Neural cell (in vitro differentiated cells): ENCODE results near the gene TMEM101. TPM values are rescaled to one million over a fixed set of nuclear protein-coding genes. Genes with fewer than 3 reads are reported as not detected.

Experiments
- H2AFZ ChIP-seq: fragments of 200-600, 300-800 bp; sonication (generic), shearing (Covaris generic); 2 replicates; pipeline ENCODE4 v1.6.0; 2014; ENCODE audit warnings: low read depth, mild to moderate bottlenecking, antibody characterized with exemption, low read length, moderate library complexity
- H3F3A ChIP-seq: fragments of 200-600 bp; shearing (Covaris generic); 2 replicates; pipeline ENCODE4 v1.6.1; 2016; ENCODE audit warnings: mild to moderate bottlenecking, moderate library complexity, mixed read lengths, antibody characterized with exemption, low read length; ENCODE audit not compliant: insufficient read depth, poor library complexity, severe bottlenecking
- H3K27ac ChIP-seq: fragments of 200-600, 300-800 bp; sonication (generic), shearing (Covaris generic); 2 replicates; pipeline ENCODE4 v1.5.1; 2014; ENCODE audit warnings: mild to moderate bottlenecking, low read length, moderate library complexity
- H3K27me3 ChIP-seq: fragments of 300-800, 200-600 bp; sonication (generic), shearing (Covaris generic); 2 replicates; pipeline ENCODE4 v1.6.0; 2014; ENCODE audit warnings: mild to moderate bottlenecking, low read depth, low read length, moderate library complexity; ENCODE audit not compliant: insufficient read depth
- H3K36me3 ChIP-seq: fragments of 300-800, 200-600 bp; sonication (generic), shearing (Covaris generic); 2 replicates; pipeline ENCODE4 v1.5.1; 2014; ENCODE audit warnings: mild to moderate bottlenecking, antibody characterized with exemption, low read length, moderate library complexity; ENCODE audit not compliant: insufficient read depth
- H3K4me2 ChIP-seq: fragments of 300-800, 200-600 bp; sonication (generic), shearing (Covaris generic); 2 replicates; pipeline ENCODE4 v1.6.0; 2014; ENCODE audit warnings: mild to moderate bottlenecking, low read length
- H3K4me3 ChIP-seq: fragments of 300-800, 200-600 bp; sonication (generic), shearing (Covaris generic); 2 replicates; pipeline ENCODE4 v1.5.1; 2014; ENCODE audit warnings: mild to moderate bottlenecking, low read length, moderate library complexity
- H3K79me2 ChIP-seq: fragments of 200-600 bp; shearing (Covaris generic); replicated peaks from 2 replicates; pipeline ENCODE4 v1.6.0; 2014; ENCODE audit warnings: mild to moderate bottlenecking, low read length, moderate library complexity; ENCODE audit not compliant: insufficient read depth
- H3K9ac ChIP-seq: fragments of 300-800, 200-600 bp; sonication (generic), shearing (Covaris generic); 2 replicates; pipeline ENCODE4 v1.6.1; 2016; ENCODE audit warnings: mild to moderate bottlenecking, low read length, mixed read lengths
- H3K9me2 ChIP-seq: fragments of 200-600 bp; shearing (Covaris generic); 2 replicates; pipeline ENCODE4 v1.6.1; 2016; ENCODE audit warnings: mild to moderate bottlenecking, low read length, mixed read lengths; ENCODE audit not compliant: insufficient read depth
- H3K9me3 ChIP-seq: fragments of 200-600, 300-800 bp; sonication (generic), shearing (Covaris generic); 2 replicates; pipeline ENCODE4 v1.6.1; 2016; ENCODE audit warnings: mild to moderate bottlenecking, mixed run types, low read length, moderate library complexity, mixed read lengths
- H4K20me1 ChIP-seq: fragments of 200-600 bp; shearing (Covaris generic); 2 replicates; pipeline ENCODE4 v1.6.1; 2016; ENCODE audit warnings: mild to moderate bottlenecking, mixed run types; ENCODE audit not compliant: insufficient read depth
- CTCF ChIP-seq: fragments of 450-650 bp; IDR thresholded peaks from 2 replicates; pipeline ENCODE4 v1.5.1; 2014; ENCODE audit warnings: antibody characterized with exemption, mild to moderate bottlenecking, moderate library complexity; ENCODE audit not compliant: poor library complexity, severe bottlenecking
- EP300 ChIP-seq: fragments of 450-650 bp; conservative IDR thresholded peaks from 2 replicates; pipeline ENCODE4 v1.6.1; 2014; ENCODE audit warnings: antibody characterized with exemption, mild to moderate bottlenecking, moderate library complexity; ENCODE audit not compliant: poor library complexity, severe bottlenecking
- EZH2 ChIP-seq: fragments of 200-600, 300-800 bp; shearing (Covaris generic), sonication (generic); IDR thresholded peaks from 2 replicates; pipeline ENCODE4 v1.6.1; 2014; ENCODE audit warnings: antibody characterized with exemption, low read length, borderline replicate concordance, mild to moderate bottlenecking; ENCODE audit not compliant: insufficient read depth, poor library complexity, severe bottlenecking
- MXI1 ChIP-seq: fragments of 450-650 bp; conservative IDR thresholded peaks from 2 replicates; pipeline ENCODE4 v1.6.1; 2014; ENCODE audit warnings: antibody characterized with exemption, mild to moderate bottlenecking; ENCODE audit not compliant: poor library complexity, severe bottlenecking
- POLR2AphosphoS5 ChIP-seq: IDR thresholded peaks from 2 replicates; pipeline ENCODE4 v1.6.1; 2012
- RAD21 ChIP-seq: fragments of 450-650 bp; conservative IDR thresholded peaks from 2 replicates; pipeline ENCODE4 v1.6.1; 2014; ENCODE audit warnings: antibody characterized with exemption, mild to moderate bottlenecking, moderate library complexity
- REST ChIP-seq: IDR thresholded peaks from 2 replicates; pipeline ENCODE4 v1.6.1; 2012; ENCODE audit warnings: borderline replicate concordance
- SMC3 ChIP-seq: fragments of 450-650 bp; conservative IDR thresholded peaks from 2 replicates; pipeline ENCODE4 v1.6.1; 2014; ENCODE audit warnings: antibody characterized with exemption, mild to moderate bottlenecking, moderate library complexity; ENCODE audit not compliant: poor library complexity
- TAF1 ChIP-seq: IDR thresholded peaks from 2 replicates; pipeline ENCODE4 v1.6.1; 2012; ENCODE audit warnings: low read depth
- polyA plus RNA-seq: library from polyadenylated mRNA; depleted of rRNA; stranded (reverse); fragments of >200 nt; gene quantifications from 2 replicates; pipeline ENCODE4 v1.2.3, GENCODE V29; 2014

TMEM101 gene
- polyA plus RNA-seq, 1 donor from 2014 or later, result 59.3 TPM

- H3K27ac ChIP-seq, result no peak overlapping the region
- no peak overlapping the region for H3K4me2 ChIP-seq
- H3K4me3 ChIP-seq, result no peak overlapping the region
- no peaks in the 10 kb centered on the region for H3K79me2 ChIP-seq
- no peaks in the 10 kb centered on the region for H4K20me1 ChIP-seq
- TF ChIP-seq REST, result no peak
- TF ChIP-seq EZH2, result no peak
- no peak for TF ChIP-seq SMC3
- no peak for TF ChIP-seq RAD21
- TF ChIP-seq POLR2AphosphoS5, result no peak
- H3K9me3 ChIP-seq, result no peaks in the 10 kb centered on the region
- peaks cover 27% of the 10 kb centered on the region for H3K27me3 ChIP-seq
- no peaks in the 10 kb centered on the region for H3K9me2 ChIP-seq
- no peak overlapping the region for H3K9ac ChIP-seq
- H3F3A ChIP-seq, result no peaks in the 10 kb centered on the region
- H3K36me3 ChIP-seq, result no peaks in the 10 kb centered on the region
- H2AFZ ChIP-seq, result no peak overlapping the region
These were observed 30.2 kb downstream of the TMEM101 start for GRCh38 chr17:43984521-43984920.

- no peak overlapping the region for H2AFZ ChIP-seq
- no peaks in the 10 kb centered on the region for H3F3A ChIP-seq
- no peak overlapping the region for H3K4me2 ChIP-seq
- H4K20me1 ChIP-seq, result no peaks in the 10 kb centered on the region
- TF ChIP-seq POLR2AphosphoS5 (peak; percentile 22), CTCF (peak; percentile 55), SMC3 (no peak), RAD21 (no peak), EP300 (no peak), EZH2 (no peak), MXI1 (peak; percentile 20), TAF1 (no peak)
- no peak overlapping the region for H3K27ac ChIP-seq
- H3K79me2 ChIP-seq, result no peaks in the 10 kb centered on the region
- no peaks in the 10 kb centered on the region for H3K9me2 ChIP-seq
- H3K9ac ChIP-seq, result peak overlapping the region; percentile 46
- no peaks in the 10 kb centered on the region for H3K9me3 ChIP-seq
- peaks cover 27% of the 10 kb centered on the region for H3K27me3 ChIP-seq
- peak overlapping the region; percentile 66 for H3K4me3 ChIP-seq
- no peaks in the 10 kb centered on the region for H3K36me3 ChIP-seq
These were observed 31.0 kb downstream of the TMEM101 start for GRCh38 chr17:43983515-43984411.
